Effector CD8-positive, alpha-beta T cell (primary cell): ENCODE data around the gene HCFC1.
A peak's percentile ranks its signal among the peaks of the same experiment; 100 is the strongest.

ENCODE experiments used
- DNase-seq: peaks from one replicate; lab custom pipeline; 2025; lab: John Stamatoyannopoulos, UW

The HCFC1 gene

DNA sequence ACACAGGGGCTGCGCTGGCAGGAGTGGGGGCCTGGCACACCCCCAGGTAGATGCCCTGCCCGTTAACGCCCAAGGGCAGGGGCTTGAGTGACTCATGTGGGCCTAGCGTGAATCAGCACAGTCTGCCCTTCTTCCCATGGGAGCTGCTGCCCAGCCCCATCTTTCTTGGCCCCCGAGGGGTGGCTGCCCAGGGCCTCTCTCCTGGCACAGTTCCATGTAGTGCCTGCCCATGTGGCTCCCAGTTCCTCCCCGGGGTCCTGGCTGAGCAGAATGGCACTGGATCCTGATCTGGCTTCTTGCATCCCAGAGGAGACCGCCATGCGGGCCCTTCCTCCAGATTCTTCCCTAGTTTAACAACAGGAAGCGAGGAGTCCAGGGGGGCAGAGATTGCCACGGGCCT lies 69.2 kb downstream of the HCFC1 start:
- DNase-seq = no peak

DNA sequence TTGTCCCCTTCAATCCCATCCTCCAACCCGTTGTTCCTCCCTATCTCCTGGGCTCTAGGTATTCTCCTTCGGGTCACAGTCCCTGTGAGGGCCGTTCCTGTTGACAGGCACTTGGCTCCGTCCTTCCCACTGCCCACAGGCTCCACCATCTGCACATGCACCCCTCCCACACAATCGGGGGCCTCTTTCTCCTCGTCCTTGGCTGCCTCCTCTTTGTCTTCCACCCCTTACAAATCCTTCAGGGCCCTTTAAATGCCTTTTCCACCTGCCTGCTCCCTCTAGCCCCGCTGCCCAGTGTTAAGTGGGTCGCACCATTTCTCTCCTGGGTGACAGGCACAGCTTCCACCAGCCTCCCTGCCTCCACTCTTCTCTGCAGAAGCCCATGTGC lies 69.9 kb downstream of the HCFC1 start:
- no peak for DNase-seq

DNA sequence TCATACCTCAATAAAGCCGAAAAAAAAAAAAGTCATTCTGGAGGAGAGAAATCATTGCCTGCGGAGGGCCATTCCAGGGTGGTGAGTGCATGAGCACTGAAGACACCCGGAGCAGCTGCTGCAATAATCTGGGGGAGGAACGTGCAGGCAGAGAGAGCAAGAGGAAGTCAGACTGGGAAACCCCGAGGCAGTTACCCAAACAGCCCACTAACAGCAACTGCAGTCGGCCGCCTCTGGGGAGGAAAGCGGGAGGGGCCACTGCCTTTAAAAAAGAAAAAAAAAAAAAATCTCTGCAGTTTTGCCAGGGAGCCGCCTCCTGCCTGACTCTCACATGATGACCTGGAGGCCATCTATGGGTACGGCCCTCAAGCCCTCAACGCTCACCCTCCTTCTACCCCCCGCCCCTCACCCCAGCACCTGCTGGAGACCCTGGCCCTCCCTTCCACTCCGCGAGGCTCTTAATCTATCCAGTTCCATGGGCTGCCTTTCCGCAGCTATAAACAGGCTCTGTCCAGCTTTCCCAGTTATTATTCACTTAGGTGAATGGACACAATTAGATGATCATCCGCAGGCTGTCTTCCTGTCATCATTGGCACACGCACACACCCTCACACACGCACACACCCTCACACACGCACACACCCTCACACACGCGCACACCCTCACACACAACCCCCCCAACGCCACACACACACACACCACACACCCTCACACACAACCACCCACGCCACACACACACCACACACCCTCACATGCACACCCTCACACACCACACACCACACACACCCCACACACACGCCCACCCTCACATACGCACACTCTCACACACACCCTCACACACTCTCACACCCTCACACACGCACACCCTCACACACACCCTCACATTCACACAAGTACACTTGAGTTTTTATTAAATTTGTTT lies 70.5 kb downstream of the HCFC1 start:
- DNase-seq = peak; percentile 21

DNA sequence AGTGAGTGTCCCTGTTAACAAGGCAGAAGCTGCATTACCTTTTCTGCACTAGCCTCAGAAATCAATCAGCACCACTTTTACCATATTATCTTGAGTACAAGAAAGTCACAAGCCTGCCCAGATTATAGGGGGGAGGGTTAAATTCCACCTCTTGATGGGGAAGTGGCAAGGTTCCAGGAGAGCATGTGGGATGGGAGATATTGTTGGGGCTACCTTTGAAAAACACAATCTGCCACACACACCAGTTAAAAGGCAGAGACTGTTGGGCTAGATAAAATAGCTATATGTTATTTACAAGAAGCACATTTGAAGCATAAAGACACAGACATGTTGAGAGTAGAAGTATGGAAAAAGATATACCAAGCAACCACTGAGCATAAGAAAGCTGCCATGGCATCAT lies 73.7 kb downstream of the HCFC1 start:
- DNase-seq = no peak
